GM12891 (cell line): Measurements from ENCODE around the gene NBEA.

Experiments used
- POLR2A ChIP-seq: IDR thresholded peaks from 2 replicates; pipeline ENCODE4 v1.6.1; 2011; ENCODE audit warnings: low read depth, low read length, control low read depth
- POLR2AphosphoS5 ChIP-seq: IDR thresholded peaks from 2 replicates; pipeline ENCODE4 v1.6.1; 2011; ENCODE audit warnings: low read depth, low read length, control low read depth
- POU2F2 ChIP-seq: IDR thresholded peaks from 2 replicates; pipeline ENCODE4 v1.6.1; 2011; ENCODE audit warnings: low read depth, mild to moderate bottlenecking, control low read depth, low read length, moderate library complexity
- SPI1 ChIP-seq: IDR thresholded peaks from 2 replicates; pipeline ENCODE4 v1.6.1; 2011; ENCODE audit warnings: low read depth, low read length, control low read depth
- TAF1 ChIP-seq: IDR thresholded peaks from 2 replicates; pipeline ENCODE4 v1.6.1; 2011; ENCODE audit warnings: low read depth, low read length, control low read depth

DNA sequence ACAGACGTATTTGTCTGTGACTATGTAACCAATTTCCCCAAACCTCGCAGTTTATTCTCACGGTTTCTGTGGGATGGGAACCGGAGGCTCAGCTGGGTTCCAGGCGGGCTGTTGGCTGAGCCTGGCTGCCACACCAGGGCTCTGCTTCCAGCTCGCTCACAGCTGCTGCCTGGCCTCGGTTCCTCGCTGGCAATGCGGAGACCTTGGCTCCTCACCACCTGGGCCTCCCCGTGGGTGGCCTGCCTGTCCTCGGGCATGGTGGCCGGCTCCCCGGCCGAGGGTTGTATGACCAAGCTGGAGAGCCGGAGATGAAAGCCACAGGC is 753.3 kb downstream of the NBEA start:
- no peak for TF ChIP-seq SPI1
- TF ChIP-seq POLR2A: no peak
- no peak for TF ChIP-seq POU2F2
- TF ChIP-seq POLR2AphosphoS5: no peak
- no peak for TF ChIP-seq TAF1
